Stimulated activated CD8-positive, alpha-beta memory T cell treated with anti-CD3 and anti-CD28 coated beads, Interleukin-15, amount 100 ng/mL, for 48 hours (primary cell): ENCODE results near the gene MKS1.

ENCODE experiments used
- DNase-seq, 2 donors: peaks; one replicate each; pipeline ENCODE4 v3.0.0-alpha.2; 2020; ENCODE audit warnings: low read depth in 2 of 2

Gene MKS1

DNA sequence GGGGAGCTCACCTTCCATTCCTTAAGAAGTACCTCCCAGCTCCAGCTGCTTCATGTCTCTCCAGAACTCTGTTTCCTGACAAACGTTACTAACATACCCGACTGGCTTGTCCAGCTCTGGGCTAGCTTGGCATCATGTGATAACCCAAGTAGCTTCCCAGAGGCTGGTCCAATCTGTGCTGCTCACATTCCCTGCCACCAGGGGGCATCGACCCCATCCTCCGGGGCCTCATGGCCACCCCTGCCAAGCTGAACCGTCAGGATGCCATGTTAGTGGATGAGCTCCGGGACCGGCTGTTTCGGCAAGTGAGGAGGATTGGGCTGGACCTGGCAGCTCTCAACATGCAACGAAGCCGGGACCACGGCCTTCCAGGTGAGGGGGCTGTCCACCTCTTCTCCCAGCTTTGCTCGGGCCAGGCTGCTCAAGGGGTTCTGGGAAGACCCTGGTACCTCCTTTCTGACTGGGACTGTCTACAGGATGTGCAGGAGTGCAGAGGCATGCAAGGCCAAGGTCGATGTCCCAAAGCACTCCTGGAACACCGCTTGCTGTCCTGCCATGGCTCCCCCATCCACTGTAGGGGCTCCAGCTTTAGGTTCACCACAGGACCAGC is 18.9 kb downstream of the MKS1 start:
- DNase-seq: peak; percentile 32 to 36

DNA sequence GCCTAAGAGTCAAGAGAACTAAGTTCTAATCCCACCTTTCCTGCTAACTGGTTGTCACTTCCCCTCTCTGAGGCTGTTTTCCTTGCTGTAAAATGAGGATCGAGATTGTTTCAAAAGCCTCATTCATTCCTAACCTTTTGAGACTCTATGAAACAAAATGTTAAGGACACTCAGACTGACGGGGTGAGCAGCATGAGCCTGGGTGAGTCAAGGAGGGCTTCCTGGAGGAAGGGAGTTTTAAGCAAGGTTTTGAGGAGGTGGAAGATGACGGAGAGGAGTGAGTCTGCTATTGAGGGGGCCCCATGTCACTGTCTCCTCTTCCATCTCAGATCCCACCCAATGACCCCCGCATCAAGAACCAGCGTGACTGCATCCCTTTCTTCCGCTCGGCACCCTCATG is 22.4 kb downstream of the MKS1 start:
- DNase-seq: no peak

DNA sequence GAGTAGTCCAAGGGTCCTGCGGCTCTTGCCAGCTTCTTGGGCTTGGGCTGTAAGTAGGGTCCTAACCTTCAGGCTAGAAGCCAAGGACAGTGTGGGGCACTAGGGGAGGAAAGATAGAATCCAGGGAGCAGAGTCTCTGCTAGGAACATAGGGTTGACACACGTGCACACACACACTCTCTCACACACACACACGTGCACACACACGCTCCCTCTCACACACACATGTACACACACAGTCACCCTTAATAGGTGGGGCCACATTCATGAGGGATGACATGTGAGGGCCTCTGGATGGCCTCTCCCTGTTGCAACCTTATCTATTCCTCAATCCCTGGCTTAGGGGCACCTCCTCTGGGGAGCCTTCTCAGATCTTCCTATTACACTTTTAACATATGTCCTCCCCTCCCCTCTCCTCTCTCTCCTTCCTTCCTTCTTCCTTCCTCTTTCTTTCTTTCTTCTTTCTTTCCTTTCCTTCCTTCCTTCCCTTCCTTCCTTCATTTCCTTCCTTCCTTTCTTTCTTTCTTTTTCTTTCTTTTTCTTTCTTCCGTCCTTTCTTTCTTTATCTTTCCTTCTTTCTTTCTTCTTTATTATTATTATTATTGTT is 23.4 kb downstream of the MKS1 start:
- DNase-seq: no peak

DNA sequence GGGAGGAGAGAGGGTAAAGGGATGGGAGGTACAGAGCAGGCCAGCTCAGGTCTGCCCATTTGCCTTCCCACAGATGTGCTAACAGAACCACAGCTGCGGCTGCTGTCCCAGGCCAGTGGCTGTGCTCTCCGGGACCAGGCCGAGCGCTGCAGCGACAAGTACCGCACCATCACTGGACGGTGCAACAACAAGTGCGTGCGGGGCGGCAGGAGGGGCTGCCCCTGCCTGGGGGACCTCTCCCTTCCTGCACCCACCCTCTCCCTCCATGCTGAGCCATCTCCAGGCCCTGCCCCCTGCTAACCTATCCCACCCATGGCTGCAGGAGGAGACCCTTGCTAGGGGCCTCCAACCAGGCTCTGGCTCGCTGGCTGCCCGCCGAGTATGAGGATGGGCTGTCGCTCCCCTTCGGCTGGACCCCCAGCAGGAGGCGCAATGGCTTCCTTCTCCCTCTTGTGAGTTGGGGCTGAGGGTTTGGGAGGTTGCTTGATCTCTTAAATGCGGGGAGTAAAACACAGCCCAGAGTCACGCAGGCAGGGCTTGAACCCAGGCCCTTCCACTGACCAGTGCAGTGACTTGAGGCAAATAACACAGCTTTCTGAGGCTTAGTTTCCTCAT is 25.3 kb downstream of the MKS1 start:
- DNase-seq: no peak

DNA sequence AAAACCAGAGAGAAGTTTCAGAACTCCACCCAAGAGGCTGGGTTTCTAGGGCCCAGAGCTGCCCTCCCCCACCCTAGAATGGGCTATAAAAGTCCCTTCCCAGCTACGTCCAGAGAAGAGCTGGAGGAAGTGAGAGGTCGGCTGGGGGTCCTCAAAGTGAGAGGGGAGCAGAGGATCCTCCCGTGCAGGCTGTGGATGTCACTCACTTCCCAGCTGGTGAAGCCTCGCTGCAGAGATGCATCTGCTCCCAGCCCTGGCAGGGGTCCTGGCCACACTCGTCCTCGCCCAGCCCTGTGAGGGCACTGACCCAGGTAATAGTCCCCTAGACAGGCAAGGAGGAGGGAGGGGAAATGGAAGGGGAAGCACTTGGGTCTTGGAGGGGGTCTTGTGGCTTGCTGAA is 26.4 kb downstream of the MKS1 start, which contains the start of gene EPX:
Gene EPX (plus strand): TSS at position 115 of the 400 bp plus-strand sequence. CDS start 121 bp downstream, at position 236.
- DNase-seq: no peak

DNA sequence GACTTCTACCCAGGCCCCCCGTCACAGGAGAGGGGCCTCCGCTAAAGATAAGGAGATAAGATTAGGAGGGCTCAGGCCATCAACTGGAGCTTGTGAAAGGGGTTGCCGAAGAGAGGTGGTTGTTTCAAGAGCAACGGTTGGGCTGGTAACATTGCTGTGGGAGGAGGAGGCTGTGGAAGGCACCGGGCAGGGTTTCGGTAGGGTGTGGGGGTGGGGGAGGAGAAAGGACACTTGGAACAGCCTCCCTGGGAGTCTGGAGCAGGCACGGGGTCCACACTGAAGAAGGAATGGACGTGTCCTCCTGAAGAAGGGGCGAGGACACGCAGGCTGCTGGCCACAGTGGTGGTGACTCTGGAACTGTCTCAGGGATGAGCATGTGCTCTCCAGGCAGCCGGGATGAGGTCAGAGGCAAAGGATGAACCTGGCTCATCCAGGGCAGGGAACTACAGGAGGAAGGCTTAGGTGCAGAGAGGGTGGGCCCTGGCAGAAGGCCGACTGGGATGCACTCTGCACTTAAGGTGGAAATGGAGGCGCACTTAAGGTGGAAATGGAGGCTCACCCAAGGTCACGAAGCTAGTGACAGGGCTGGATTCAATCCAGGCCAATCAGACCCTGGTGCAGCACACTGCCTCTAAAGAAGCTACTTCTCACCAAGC is 27.7 kb downstream of the MKS1 start:
- no peak for DNase-seq

DNA sequence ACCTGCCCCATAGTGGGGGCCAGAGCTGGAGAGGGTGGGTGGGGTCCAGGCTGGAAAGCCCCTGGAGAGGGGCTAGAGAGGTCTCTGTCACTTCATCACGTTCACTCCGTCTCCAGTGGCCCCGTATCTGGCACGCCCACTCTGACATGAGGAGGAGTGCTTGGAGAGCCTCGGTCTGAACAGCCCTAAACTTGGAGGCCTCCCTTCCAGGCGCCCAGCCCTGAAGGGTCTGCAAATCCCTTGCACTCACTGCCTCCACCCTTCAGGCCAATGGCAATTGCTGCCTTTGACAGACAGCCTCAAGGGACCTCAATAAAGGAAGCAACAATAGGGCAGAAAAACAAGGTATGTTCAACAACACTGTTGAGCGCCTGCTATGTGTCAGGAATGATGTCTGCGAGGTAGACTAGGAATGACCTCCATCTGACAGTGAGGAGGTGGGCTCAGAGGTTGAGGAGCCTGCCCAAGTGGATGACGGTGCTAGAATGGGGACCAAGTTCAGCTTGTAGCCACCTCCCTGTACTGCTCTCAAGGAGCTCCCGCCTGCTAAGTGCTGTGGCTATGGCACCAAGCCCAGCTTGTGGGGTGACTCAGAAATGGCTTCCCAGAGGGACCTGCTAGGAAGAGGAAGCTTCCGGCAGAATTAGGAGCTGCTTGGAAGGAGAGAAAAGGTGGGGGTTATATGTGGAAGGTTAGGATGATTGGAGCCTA is 29.5 kb downstream of the MKS1 start:
- DNase-seq: no peak

DNA sequence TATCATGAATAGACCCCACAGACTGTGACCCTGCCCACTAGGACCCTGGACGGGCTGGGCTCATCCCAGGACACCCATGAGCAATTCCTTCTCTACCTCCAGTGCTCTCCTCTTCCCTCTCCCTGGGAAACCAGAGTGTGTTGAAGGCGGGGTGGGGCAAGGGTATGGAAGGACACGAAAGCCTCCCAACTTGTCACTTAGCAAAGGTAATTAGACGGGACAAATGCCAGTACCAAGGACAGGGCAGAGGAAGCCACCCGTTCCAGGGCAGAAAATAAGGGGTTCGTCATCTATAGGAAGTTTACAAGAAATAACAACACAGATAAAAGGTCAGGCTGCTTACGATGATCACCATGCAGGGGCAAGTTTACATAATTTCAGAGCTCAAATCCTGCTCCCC is 31.4 kb downstream of the MKS1 start:
- no peak for DNase-seq

DNA sequence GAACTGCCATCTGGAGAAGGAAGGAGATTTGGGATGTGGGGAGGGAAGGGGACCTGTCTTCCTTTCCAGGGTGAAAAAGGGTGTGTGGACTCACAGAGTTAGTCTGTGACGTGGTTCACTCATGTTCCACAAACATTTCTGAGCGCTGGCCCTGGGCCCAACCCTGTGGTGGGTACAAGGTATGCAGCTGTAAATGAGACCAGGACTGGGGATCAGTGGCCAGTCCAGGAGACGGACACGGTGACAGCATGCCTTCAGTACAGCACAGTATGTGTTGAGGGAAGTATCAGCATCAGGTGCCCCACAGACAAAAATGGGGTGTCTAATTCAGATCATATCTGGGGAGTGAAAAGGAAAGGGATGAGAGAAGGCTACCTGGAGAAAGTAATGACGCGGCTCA is 32.0 kb downstream of the MKS1 start:
- DNase-seq: no peak

DNA sequence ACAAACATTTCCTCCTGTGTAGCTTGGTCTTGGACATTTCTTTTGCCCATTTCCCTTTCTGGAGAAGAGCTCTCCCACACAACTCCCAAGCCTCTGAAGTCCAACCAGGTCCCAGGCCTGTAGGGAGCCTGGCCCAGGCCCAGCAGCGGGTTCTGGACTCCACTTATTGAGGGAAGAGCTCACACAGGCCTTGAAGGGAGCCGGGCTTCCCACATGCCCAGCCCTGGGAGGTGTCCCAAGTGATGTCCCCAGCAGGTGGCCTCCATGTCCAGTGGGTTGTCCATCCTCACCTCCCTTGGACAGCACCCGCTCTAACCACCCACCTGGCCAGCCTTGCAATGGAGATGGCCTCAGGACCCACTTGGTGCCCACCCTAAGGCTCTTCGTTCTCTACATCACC is 32.5 kb downstream of the MKS1 start:
- no peak for DNase-seq

DNA sequence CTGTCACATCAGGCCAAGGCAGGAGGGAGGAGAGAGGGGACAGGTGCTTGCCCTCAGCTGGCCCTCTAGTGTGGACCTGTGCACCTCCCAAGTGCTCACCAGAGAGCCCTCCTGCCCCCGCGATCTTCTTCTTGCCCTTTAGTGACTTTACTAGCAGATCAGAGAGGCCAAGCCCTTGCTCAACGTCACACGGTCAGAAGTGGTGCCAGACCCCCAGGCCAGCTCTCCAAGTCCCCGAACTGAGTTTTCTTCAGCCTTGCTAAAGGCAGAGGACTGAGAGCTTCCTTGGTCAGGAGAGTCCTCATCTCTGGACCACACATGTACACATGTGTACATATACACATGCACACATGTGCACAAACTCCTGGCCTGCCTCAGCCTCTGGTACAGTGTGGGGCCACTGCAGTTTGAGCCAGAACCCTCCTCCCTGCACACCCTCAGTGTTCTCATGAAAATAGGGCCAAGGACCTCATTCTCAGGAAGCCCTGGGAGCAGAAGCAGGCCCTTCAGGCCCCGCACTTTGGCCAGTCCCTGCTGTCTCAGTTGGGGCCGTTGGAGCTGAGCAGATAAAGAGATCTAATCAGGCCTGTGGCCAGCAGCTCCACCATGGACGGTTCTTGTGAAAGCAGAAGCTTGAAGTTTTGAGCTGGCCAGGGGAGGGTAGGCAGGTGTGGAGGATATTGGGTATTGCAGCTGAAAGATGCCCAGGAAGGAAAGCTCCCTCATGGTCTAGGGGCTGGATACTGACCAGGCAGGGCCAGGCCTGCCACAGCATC is 33.9 kb downstream of the MKS1 start:
- DNase-seq: no peak

DNA sequence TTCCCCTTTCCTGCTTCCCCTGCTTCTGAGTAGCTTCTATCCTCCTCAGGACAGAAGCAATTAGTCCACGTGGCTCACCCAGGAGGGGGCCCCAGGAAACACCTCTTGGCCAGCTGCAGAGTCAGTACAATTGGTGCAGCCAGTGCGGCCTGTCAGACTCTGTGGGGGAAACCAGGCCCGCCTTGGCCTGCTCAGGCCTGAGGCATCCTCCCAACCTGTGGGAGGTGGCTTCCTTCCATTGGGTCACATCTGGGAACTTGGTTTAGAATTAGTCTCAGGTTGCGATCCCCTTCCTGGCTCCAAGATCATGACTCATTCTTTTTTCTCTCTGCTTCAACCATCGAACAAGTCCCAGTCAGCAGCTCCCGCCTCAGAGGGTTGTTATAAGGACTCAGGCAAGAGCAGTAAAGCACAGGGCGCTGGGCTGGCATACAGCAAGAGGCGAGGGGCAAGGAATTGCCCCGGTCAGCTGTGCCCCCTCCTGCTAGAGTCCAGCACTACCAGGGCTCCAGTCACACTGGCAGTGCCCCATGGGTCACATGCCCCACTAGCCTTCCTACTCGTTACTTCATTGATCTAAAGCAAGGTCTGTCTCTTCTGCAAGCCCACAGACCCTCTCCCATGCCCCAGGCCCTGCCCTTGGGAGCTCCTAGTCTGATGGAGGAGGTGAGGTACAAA is 34.6 kb downstream of the MKS1 start:
- DNase-seq: no peak

DNA sequence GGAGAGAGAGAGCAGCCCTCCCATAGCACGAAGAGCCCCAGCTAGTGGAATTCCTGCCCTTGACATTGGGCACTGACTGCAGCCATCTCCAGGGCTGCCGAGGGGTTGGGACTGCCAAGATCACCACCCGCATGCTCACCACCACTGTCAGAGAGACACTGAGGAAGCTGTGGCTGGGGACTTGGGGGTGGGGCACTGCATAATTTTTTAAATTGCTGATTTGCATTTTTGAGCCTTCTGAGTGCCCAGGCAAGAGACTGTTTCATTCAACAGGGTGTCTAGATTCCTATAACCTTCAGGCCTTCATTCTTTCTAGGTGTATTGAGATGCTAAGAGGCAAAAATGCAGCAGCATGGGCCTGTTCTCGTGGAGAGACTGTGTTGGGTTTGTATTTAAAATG is 35.5 kb downstream of the MKS1 start:
- DNase-seq: no peak

DNA sequence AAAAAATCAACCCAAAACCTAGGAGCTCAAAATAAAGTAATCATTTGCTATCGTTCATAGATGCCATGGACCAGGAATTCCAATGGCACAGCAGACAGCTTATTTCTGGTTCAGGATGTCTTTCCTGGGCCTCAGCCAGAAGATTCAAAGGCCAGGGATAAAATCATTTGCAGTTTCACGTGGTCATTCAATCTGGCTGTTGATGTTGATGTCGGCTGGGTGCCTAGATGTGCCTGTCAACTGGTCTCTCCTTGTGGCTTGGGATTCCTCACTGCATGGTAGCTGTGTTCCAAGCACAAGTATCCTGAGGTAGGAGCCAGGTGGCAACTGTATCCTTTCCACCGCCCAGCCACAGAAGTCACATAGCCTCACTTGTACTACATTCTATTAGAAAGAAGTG is 37.3 kb downstream of the MKS1 start:
- DNase-seq: no peak

DNA sequence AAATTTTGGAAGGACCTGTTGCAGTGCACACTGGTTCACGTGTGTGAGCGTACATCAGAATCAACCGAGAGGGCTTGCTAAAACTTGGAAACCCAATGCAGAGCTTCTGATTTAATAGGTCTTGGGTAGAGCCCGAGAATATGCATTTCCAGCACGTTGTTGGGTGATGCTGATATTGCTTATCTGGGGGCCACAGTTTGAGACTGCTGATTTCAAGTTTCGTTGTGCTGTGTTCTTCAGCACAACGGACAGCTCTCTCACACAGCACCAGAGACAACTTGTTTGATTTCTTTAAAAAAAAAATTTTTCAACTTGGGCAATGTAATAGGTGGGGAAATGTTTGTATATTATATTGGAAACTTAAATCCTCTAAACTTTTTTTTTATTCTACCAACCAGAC is 42.9 kb downstream of the MKS1 start:
- no peak for DNase-seq

DNA sequence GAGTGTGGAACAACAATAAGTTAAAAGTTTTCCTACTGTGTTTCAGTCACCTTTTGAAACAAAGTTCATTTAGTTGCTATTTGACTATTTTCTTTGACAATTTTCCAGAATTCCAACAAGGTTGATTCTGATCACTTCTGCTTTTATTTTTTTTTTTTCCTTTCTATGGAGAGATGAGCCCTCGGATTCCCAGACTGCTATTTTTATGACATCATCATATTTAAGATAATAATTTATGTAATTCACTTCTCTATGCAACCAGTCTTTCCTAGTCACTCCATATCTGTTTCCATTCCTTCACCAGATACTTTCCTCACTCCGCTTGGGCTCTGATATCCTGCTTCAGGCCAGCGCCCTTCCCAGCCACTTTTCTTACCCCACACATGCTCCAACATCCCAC is 44.2 kb downstream of the MKS1 start:
- DNase-seq: no peak

DNA sequence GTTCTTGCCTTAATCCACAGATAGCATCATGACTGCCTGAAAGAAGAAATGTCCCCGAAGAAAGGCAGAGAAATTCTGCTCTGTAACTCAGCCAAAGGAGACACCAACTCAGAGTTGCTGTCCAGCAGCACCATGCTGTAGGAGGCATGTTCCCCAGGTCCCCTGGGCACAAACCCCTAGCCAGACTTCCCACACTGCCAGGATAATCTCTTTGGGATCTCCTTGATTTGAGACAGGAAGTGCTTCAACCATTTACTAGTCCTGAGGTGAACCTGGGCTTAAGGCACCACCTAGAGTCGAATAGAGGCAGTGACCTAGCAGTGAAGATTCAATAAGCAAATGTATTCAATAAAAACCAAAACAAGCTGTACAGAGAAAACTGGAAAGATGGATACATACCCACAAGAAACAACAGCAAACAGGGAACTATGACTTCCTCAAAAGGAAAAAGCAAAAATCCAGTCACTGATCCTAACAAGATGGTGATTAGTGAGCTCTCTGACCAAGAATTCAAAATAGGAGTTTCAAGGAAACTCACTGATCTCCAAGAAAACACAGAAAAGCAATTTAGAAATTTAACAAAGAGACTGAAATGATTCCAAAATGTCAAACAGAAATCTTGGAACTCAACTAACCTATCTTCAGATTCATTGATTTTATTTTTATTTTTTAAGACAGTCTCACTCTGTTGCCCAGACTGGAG is 46.5 kb downstream of the MKS1 start:
- DNase-seq: peak in 1 of 2 donors; percentile 20

DNA sequence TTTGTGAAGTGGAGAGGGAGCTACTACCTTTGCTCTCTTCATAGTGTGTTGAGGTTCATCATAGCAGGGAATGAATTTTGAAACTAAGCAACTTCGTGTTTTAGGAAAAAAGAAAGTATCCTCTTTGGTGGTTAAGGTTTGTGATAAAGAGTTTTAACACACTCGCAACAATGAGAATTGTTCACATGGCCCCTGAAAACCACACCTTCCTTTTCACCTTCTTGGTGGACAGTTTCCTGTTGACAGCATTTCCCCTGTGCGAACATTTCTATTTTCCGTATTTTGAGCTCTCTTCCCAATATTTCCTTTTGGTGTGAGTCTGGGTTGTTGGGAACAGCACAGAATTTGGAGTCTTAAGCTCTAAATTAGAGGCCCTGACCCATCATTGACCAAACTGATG is 48.4 kb downstream of the MKS1 start:
- DNase-seq: no peak

DNA sequence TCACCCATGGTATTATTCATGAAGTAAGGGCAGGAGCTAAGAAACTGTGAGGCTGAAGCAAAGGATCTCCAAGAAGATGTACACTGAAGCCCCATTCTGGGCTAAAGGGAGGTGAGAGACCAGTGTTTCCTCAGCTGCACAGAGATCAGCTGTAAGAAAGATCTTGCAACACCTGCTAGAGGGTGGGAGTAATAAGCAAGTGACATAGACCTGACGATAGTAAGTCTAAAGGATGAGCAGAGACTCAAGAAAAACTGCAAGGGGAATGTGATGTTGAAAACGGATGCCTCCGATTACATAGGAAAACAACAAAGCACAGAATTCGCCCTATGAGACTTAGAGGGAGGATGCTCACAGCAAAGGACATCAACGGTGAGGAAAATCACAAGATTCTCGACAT is 52.4 kb downstream of the MKS1 start, which contains the start of gene OR4D2:
Gene OR4D2 (plus strand): TSS at position 301 of the 400 bp plus-strand sequence. CDS start 2,674 bp downstream, outside the sequence.
- DNase-seq: no peak

DNA sequence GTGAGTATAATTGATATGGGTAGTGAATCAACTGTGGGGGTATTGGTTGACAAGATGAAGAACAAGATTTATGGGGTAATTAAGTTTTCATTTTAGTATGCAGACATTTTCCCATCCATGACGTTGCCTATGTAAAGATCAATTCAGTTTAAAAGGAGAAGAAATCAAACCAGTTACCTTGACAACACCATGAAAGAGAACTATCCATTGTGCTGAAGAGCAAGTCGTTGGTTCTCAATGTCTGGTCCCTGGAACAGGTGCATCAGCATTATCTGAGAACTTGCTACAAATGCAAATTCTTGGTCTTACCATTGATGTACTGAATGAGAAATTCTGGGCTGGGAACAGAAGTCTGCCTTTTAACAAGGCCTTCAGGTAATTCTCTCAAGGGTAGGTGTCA is 53.1 kb downstream of the MKS1 start:
- no peak for DNase-seq
